HG03520 (cell line): Measurements from ENCODE around the gene KCMF1.

Experiments
- ATAC-seq: cut with Tn5 transposase; IDR thresholded peaks from one replicate; pipeline ENCODE4 v1.9.1; 2021; ENCODE audit warnings: mild to moderate bottlenecking, moderate library complexity; ENCODE audit not compliant: unreplicated experiment

KCMF1 gene

DNA sequence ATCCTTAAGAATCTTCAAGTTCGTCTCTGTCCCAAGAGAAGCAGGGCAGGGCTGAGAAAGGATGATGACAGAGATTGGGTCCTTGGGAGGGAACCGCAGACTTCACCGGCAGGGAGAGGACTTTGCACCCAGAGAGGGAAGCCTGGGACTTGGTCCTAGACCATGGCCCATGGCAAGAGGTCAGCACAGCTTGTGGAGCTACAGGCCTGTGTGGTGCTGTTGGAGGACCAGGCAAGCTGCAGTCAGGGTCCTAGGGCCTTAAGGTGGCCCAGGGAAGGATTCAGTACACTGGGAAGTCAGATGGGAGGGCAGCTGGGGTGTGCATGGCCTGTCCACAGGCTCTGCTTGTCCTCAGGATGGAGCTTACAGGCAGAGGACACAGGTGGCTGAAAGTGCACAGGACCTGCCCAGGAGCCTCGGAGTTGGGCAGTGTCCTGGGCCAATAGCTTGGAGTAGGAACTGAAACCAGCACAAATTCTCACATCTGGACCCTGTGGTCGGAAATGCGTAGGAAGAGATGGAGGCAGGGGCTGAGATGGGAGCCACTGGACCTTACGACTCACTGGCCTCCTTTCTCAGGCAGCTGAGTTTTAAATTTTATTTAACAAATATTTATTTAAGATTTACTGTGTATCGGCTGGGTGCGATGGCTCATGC is 105.8 kb downstream of the KCMF1 start:
- no peak for ATAC-seq

GRCh38 chr2:85077859-85078419 is 107.0 kb downstream of the KCMF1 start:
- no peak for ATAC-seq

DNA sequence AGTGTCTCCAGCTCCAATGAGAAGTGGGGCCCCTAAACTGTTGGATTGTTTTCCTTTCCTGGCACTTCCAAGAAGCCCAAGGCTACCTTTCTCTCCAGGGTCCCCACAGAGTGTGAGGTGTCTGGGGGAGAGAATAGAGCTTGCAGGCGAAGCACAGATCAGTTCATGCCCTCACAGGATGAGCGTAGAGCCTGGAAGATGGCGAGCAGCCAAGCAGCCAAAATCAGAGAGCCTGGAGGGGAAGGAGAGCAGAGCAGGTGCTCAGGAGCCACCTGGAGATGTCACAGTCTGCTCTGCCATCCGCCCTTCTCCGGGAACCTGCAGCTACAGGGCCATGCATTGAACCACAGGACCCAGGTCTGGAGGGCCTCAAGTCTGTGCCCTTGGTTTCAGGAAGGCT is 107.6 kb downstream of the KCMF1 start:
- ATAC-seq: no peak

- no peak for ATAC-seq
Measured at GRCh38 chr2:85083092-85083491, 112.1 kb downstream of the KCMF1 start.

DNA sequence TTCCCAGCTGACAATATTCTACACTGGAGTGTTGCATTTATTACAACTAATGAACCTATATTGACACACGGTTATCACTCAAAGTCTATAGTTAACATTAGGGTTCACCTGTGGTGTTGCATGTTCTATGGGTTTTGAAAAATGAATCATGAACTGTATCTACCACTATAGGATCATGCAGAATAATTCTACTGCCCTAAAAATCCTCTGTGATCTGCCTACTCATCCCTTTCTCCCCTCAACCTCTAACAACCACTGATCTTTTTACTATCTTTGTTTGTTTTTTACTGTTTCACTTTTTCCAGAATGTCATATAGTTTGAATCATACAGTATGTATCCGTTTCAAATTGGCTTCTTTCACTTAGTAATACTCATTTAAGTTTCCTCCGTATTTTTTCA is 114.6 kb downstream of the KCMF1 start:
- no peak for ATAC-seq

DNA sequence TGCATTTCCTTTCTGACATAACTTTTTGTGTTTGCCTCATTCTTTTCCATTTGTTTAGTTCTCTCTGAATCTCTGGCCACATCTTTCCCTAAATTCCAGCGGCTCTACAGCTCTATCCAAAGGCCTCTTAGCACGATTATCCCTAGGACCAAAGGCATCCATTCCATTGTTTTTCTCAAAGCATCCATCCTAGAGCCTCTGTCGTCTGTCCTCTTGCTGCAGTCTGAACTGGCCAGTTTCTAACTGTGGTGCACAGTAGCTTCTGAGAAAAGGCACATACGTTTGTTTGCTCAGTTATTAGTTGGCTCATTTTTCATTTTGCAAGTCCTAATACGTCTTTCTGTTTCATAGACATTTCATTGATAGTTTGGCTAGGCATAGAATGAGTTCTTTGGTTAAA is 116.6 kb downstream of the KCMF1 start:
- ATAC-seq: no peak

DNA sequence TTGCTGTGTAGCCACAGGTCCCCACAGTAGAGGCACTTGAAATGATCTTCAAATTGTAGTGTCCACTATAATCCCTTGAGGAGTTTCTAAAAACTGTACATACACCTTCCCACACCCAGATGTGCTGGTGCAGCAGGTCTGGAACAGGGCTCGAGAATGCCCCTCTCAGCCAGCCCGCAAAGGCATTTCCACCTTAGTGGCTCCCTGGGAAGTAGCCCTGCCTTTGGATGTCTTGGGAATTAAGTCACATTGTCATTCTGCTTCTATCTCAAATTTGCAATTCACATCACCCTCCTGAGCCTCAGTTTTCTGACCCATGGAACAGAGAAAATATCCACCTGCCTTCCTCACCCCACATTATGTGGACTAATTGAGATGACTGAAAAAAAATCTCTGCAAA is 118.0 kb downstream of the KCMF1 start:
- no peak for ATAC-seq

DNA sequence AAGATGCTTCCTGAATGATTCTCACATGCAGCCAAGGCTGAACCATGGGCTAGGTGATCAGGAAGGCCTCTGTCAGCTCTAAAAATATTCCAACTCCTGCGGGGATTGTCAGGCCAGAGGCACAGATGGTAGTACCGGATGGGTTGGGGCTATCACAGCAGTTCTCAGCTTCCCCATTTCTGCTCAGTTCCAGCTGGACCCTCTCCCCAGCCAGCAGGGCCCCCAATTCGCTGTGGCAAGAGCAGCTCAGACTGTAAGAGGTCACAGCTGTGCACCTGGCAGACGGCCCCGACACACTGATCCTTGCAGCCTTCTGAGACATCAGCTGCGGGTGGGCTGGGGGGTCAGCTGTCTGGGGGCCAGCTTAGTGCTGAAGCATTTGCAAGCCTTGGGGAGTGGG is 118.6 kb downstream of the KCMF1 start:
- no peak for ATAC-seq

DNA sequence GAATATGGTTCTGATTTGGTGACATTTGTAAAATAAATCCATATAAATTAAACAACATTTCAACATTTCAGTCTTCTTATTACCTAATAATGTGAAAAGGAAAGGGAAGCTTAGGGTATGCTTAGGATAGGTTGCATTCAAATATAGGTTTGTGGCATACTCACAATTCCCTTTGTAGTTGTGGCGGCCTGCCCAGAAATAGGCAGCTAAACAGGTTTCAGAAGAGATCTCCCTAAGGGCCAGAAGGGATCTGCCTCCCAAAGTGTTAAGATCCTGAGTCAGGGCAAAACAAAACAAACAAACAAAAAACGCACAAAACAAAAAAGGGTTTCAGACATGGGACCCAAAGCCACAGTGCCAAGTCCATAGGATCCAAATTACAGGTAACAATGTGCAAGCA is 120.9 kb downstream of the KCMF1 start:
- no peak for ATAC-seq

DNA sequence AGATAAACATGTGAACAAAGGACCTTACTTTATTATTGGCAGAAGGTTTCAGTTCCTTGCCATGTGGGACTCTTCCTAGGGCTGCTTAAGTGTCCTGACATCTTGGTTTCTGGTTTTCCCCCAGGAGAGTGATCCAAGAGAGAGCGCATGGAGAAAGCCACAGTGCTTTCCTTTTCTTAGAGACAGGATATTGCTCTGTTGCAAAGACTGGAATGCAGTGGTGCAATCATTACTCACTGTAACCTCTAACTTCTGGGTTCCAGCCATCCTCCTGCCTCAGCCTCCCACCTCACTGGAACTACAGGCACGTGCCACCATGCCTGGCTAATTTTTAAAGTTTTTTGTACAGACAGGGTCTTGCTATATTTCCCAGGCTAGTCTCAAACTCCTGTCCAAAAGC is 124.1 kb downstream of the KCMF1 start:
- no peak for ATAC-seq

- ATAC-seq: no peak
Measured at GRCh38 chr2:85096616-85097015, 125.7 kb downstream of the KCMF1 start.

DNA sequence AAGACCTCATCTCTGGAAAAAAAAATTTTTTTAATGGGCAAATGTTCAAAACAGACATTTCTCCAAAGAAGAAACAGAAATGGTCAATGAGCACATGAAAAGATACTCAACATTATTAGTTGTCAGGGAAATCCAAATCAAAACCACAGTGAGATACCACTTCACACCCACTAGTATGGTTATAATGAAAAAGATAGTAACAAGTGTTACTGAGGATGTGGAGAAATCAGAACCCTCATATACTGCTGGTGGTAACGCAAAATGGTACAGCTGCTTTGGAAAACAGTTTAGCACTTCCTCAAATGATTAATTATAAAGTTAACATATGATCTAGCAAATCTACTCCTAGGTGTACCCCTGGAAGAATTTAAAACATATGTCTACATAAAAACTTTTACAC is 133.3 kb downstream of the KCMF1 start:
- no peak for ATAC-seq

GRCh38 chr2:85106489-85107180 is 135.7 kb downstream of the KCMF1 start:
- no peak for ATAC-seq
